Activated T-helper 2 cell treated with anti-CD3 and anti-CD28 coated beads, Interferon-gamma antibody, Interleukin-2, Interleukin-4, amounts not matched to agents 10 μg/mL and 5 μg/mL and 100 μg/mL, durations not matched to agents 14 hours and 24 hours and 36 hours (primary cell): ENCODE results near the gene TOP2A. TPM values are rescaled to one million over a fixed set of nuclear protein-coding genes. Genes with fewer than 3 reads are reported as not detected.

Source experiments
- DNase-seq: peaks from one replicate; pipeline ENCODE4 v3.0.0; 2021; ENCODE audit warnings: low spot score
- H3K27ac Mint-ChIP-seq: one replicate; pipeline ENCODE4 v1.8.0; 2021; ENCODE audit warnings: mixed read lengths
- H3K27me3 Mint-ChIP-seq: one replicate; pipeline ENCODE4 v1.8.0; 2021; ENCODE audit warnings: low read depth, mixed read lengths
- H3K36me3 Mint-ChIP-seq: one replicate; pipeline ENCODE4 v1.8.0; 2021; ENCODE audit warnings: low read depth, mixed read lengths
- H3K4me1 Mint-ChIP-seq: one replicate; pipeline ENCODE4 v1.8.0; 2021; ENCODE audit warnings: low read depth, mixed read lengths
- H3K4me3 Mint-ChIP-seq: one replicate; pipeline ENCODE4 v1.8.0; 2021; ENCODE audit warnings: low read depth, mild to moderate bottlenecking, moderate library complexity, mixed read lengths
- H3K9me3 Mint-ChIP-seq: one replicate; pipeline ENCODE4 v1.8.0; 2021; ENCODE audit warnings: mixed read lengths
- intact Hi-C: fragments of 100-400 bp; cut with micrococcal nuclease; formaldehyde crosslinking; loops from one replicate; pipeline ENCODE4 v1.15.1; 2023
- total RNA-seq: library from RNA; stranded (reverse); gene quantifications from 2 replicates; pipeline ENCODE4 v1.2.3, GENCODE V29; 2022

Gene TOP2A
- 193 and 199 TPM in 2 replicates for total RNA-seq

GRCh38 chr17:40417609-40418427 lies at the start of gene TOP2A:
Gene TOP2A, minus strand, starts transcription at chr17:40417896. Its CDS starts 105 bp downstream, at chr17:40417791.
- Mint-ChIP-seq H3K27ac (peak within 1 kb of the TSS; percentile 93), H3K9me3 (no peaks in the 10 kb centered on the region), H3K4me1 (peaks cover 25% of the 10 kb centered on the region), H3K36me3 (peaks cover 36% of the 10 kb centered on the region), H3K4me3 (peak within 1 kb of the TSS; percentile 95), H3K27me3 (no peaks in the 10 kb centered on the region)
- DNase-seq: peak; percentile 98
- intact Hi-C loops: loop anchor here (1.0 to 5.0 kb wide), 4 partner anchors 9 to 115 kb away; no protein-coding TSS in a partner anchor

- Mint-ChIP-seq H3K4me3 (no peak overlapping the region), H3K9me3 (no peaks in the 10 kb centered on the region), H3K27me3 (peaks cover 5% of the 10 kb centered on the region), H3K27ac (no peak overlapping the region), H3K36me3 (no peaks in the 10 kb centered on the region), H3K4me1 (peaks cover 4% of the 10 kb centered on the region)
- intact Hi-C loops: no loop called here
- no peak for DNase-seq
Observed at GRCh38 chr17:40467281-40467867, 49.7 kb upstream of the TOP2A start.

- H3K27me3 Mint-ChIP-seq: peaks cover 5% of the 10 kb centered on the region
- no peak for DNase-seq
- H3K9me3 Mint-ChIP-seq: no peaks in the 10 kb centered on the region
- intact Hi-C loops: no loop called here
- H3K36me3 Mint-ChIP-seq: no peaks in the 10 kb centered on the region
- H3K4me1 Mint-ChIP-seq: peaks cover 4% of the 10 kb centered on the region
- no peak overlapping the region for H3K27ac Mint-ChIP-seq
- H3K4me3 Mint-ChIP-seq: no peak overlapping the region
Observed at GRCh38 chr17:40466298-40466971, 48.7 kb upstream of the TOP2A start.

- Mint-ChIP-seq H3K36me3 (no peaks in the 10 kb centered on the region), H3K27ac (no peak overlapping the region), H3K4me1 (peaks cover 2% of the 10 kb centered on the region), H3K9me3 (no peaks in the 10 kb centered on the region), H3K27me3 (peaks cover 5% of the 10 kb centered on the region), H3K4me3 (no peak overlapping the region)
- DNase-seq: no peak
- intact Hi-C loops: no loop called here
Observed at GRCh38 chr17:40464392-40464855, 46.7 kb upstream of the TOP2A start.

GRCh38 chr17:40463122-40463550 lies 45.4 kb upstream of the TOP2A start:
- DNase-seq: no peak
- peaks cover 5% of the 10 kb centered on the region for H3K36me3 Mint-ChIP-seq
- peaks cover 5% of the 10 kb centered on the region for H3K27me3 Mint-ChIP-seq

GRCh38 chr17:40462343-40463121 lies 44.8 kb upstream of the TOP2A start:
- intact Hi-C loops: no loop called here
- H3K27me3 Mint-ChIP-seq: peaks cover 5% of the 10 kb centered on the region
- H3K27ac Mint-ChIP-seq: no peak overlapping the region
- H3K36me3 Mint-ChIP-seq: peaks cover 10% of the 10 kb centered on the region
- H3K4me1 Mint-ChIP-seq: peaks cover 3% of the 10 kb centered on the region
- H3K9me3 Mint-ChIP-seq: no peaks in the 10 kb centered on the region
- no peak for DNase-seq
- H3K4me3 Mint-ChIP-seq: no peak overlapping the region

More at GRCh38 chr17:40463122-40463550, 45.4 kb upstream of the TOP2A start:
- Mint-ChIP-seq H3K4me3 (no peak overlapping the region), H3K9me3 (no peaks in the 10 kb centered on the region), H3K4me1 (peaks cover 2% of the 10 kb centered on the region), H3K27ac (no peak overlapping the region)
- intact Hi-C loops: no loop called here

GRCh38 chr17:40461732-40462342 lies 44.1 kb upstream of the TOP2A start:
- Mint-ChIP-seq H3K9me3 (no peaks in the 10 kb centered on the region), H3K36me3 (peaks cover 15% of the 10 kb centered on the region), H3K27me3 (peaks cover 4% of the 10 kb centered on the region), H3K4me1 (peaks cover 3% of the 10 kb centered on the region), H3K27ac (no peak overlapping the region), H3K4me3 (no peak overlapping the region)
- intact Hi-C loops: no loop called here
- no peak for DNase-seq

GRCh38 chr17:40460968-40461731 lies 43.5 kb upstream of the TOP2A start:
- no peak overlapping the region for H3K27ac Mint-ChIP-seq
- no peak for DNase-seq
- intact Hi-C loops: no loop called here
- H3K36me3 Mint-ChIP-seq: peaks cover 20% of the 10 kb centered on the region
- H3K4me3 Mint-ChIP-seq: no peak overlapping the region
- H3K27me3 Mint-ChIP-seq: no peaks in the 10 kb centered on the region
- peaks cover 1% of the 10 kb centered on the region for H3K4me1 Mint-ChIP-seq
- H3K9me3 Mint-ChIP-seq: no peaks in the 10 kb centered on the region

GRCh38 chr17:40460604-40460967 lies 42.9 kb upstream of the TOP2A start:
- Mint-ChIP-seq H3K27me3 (no peaks in the 10 kb centered on the region), H3K27ac (no peak overlapping the region), H3K4me3 (no peak overlapping the region), H3K9me3 (no peaks in the 10 kb centered on the region), H3K36me3 (peaks cover 25% of the 10 kb centered on the region), H3K4me1 (peaks cover 1% of the 10 kb centered on the region)
- intact Hi-C loops: no loop called here
- DNase-seq: no peak

- intact Hi-C loops: no loop called here
- H3K9me3 Mint-ChIP-seq: no peaks in the 10 kb centered on the region
- H3K27me3 Mint-ChIP-seq: no peaks in the 10 kb centered on the region
- no peak overlapping the region for H3K4me3 Mint-ChIP-seq
- no peak overlapping the region for H3K27ac Mint-ChIP-seq
- H3K36me3 Mint-ChIP-seq: peaks cover 29% of the 10 kb centered on the region
- DNase-seq: no peak
- H3K4me1 Mint-ChIP-seq: peaks cover 1% of the 10 kb centered on the region
Observed at GRCh38 chr17:40459636-40460603, 42.2 kb upstream of the TOP2A start.
